Measurements from ENCODE around the gene MMP10. TPM values are rescaled to one million over a fixed set of nuclear protein-coding genes. Genes with fewer than 3 reads are reported as not detected.
A peak's percentile ranks its signal among the peaks of the same experiment; 100 is the strongest.

Gene MMP10
- polyA plus RNA-seq, 1 of the 3 experiments (the other 2 are of a cell fraction), result 1.4 TPM

DNA sequence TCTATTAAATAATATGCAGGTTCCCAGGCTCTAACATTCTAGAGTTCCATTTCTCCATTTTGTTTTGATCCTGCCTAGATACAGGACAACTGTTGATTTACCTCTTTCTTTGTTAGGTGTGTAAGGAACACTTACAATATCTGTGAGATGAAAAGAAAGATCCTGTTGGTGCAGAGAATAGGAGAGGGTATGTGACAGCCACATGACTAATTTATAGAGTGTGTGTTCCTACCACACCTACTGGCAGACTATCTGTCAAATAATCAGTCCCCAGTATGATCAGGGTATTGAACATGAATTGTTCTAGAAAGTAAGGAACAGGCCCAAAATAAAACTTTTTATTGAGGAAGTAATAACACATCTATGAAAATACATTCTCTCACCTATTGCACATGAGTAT lies 10.2 kb downstream of the MMP10 start:
- H4K20me1 ChIP-seq (ENCODE audit: insufficient read depth), result no peaks in the 10 kb centered on the region
- H3K9ac ChIP-seq, result no peak overlapping the region
- no peak for TF ChIP-seq FOXM1 (IDR thresholded peaks at IDR 0.05; ENCODE audit: low read depth)
- no peak for TF ChIP-seq FOSL2 (IDR thresholded peaks at IDR 0.05; ENCODE audit: borderline replicate concordance, low read depth)
- TF ChIP-seq TAF1 (IDR thresholded peaks at IDR 0.05; ENCODE audit: borderline replicate concordance, low read depth, low read length), result no peak
- no peak for TF ChIP-seq FOXJ3 (CRISPR knock-in tag; IDR thresholded peaks at IDR 0.05)
- TF ChIP-seq GABPA (IDR thresholded peaks at IDR 0.05; ENCODE audit: low read depth), result no peak
- no peaks in the 10 kb centered on the region for H3K36me3 ChIP-seq (replicated peaks in 1 of 2; ENCODE audit: control insufficient read depth in 1 of 2, insufficient read depth in 2 of 2, low read length in 1 of 2)
- H3K9me3 ChIP-seq, result no peaks in the 10 kb centered on the region
- H3K4me1 ChIP-seq (ENCODE audit: control insufficient read depth in 1 of 2, insufficient read depth in 2 of 2, low read depth in 1 of 2, low read length in 1 of 2), result no peaks in the 10 kb centered on the region
- no peaks in the 10 kb centered on the region for H3K27me3 ChIP-seq (ENCODE audit: insufficient read depth)
- H3K9me2 ChIP-seq, result no peaks in the 10 kb centered on the region
- H2AFZ ChIP-seq (ENCODE audit: low read depth), result no peak overlapping the region
- H3K27ac ChIP-seq (ENCODE audit: low read depth in 2 of 2, low read length in 1 of 2), result no peak overlapping the region
- DNase-seq, result no peak
- no peak overlapping the region for H3K4me3 ChIP-seq (ENCODE audit: low read depth in 2 of 2, low read length in 1 of 2)
- no peaks in the 10 kb centered on the region for H3F3A ChIP-seq (replicated peaks; ENCODE audit: insufficient read depth)
- H3K4me2 ChIP-seq, result no peak overlapping the region
- no peaks in the 10 kb centered on the region for H3K79me2 ChIP-seq (ENCODE audit: insufficient read depth)
- ChIA-PET CTCF (no interaction called here), POLR2A (no interaction called here)

DNA sequence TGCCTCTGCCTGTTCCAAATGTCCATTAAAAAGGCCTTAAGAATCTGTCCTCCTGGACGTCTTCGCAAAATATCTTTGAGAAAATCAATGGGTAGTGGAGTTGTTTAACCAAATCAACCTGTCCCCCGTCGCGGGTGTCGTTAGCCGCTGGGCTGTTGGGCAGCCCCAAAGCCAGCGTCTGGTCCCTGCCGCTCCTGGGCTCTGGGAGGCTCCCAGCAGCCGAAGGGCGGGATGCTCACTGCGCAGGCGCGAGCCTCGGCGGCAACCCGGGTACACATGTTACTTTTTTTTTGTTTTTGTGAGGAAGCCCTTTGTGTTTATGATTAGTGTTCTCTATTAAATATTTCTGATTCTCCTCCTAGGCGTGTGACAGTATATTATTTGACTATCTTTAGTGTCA lies 12.6 kb downstream of the MMP10 start:
- H3K4me1 ChIP-seq (ENCODE audit: control insufficient read depth in 1 of 2, insufficient read depth in 2 of 2, low read depth in 1 of 2, low read length in 1 of 2), result peaks cover 0 to 8% of the 10 kb centered on the region in 2 experiments; a peak in 1 of 4 replicates
- H2AFZ ChIP-seq (ENCODE audit: low read depth), result no peak overlapping the region
- ChIA-PET POLR2A (no interaction called here), CTCF (no interaction called here)
- no peak overlapping the region for H3K4me2 ChIP-seq
- H3K79me2 ChIP-seq (ENCODE audit: insufficient read depth), result no peaks in the 10 kb centered on the region
- H3F3A ChIP-seq (replicated peaks; ENCODE audit: insufficient read depth), result peaks cover 3% of the 10 kb centered on the region
- no peaks in the 10 kb centered on the region for H3K27me3 ChIP-seq (ENCODE audit: insufficient read depth)
- H3K27ac ChIP-seq (ENCODE audit: low read depth in 2 of 2, low read length in 1 of 2), result no peak overlapping the region
- no peak overlapping the region for H3K4me3 ChIP-seq (ENCODE audit: low read depth in 2 of 2, low read length in 1 of 2)
- H3K9me3 ChIP-seq, result no peaks in the 10 kb centered on the region
- no peaks in the 10 kb centered on the region for H3K36me3 ChIP-seq (replicated peaks in 1 of 2; ENCODE audit: control insufficient read depth in 1 of 2, insufficient read depth in 2 of 2, low read length in 1 of 2)
- no peak overlapping the region for H3K9ac ChIP-seq
- peak; percentile 54 for DNase-seq
- no peaks in the 10 kb centered on the region for H3K9me2 ChIP-seq
- no peaks in the 10 kb centered on the region for H4K20me1 ChIP-seq (ENCODE audit: insufficient read depth)
- 32% methylated on average over 18 of the region's 18 CpGs for WGBS (ENCODE audit: low lambda C conversion rate)
- TF ChIP-seq NRF1 (IDR thresholded peaks at IDR 0.05; ENCODE audit: low read depth, low read length), result peak; percentile 58
- TF ChIP-seq REST (IDR thresholded peaks at IDR 0.05; ENCODE audit: low read depth, low read length), result no peak

GRCh38 chr11:102763440-102763839 lies 17.0 kb downstream of the MMP10 start:
- H3K79me2 ChIP-seq (ENCODE audit: insufficient read depth), result no peaks in the 10 kb centered on the region
- no peak overlapping the region for H3K9ac ChIP-seq
- 14% methylated on average over 2 of the region's 2 CpGs for WGBS (ENCODE audit: low lambda C conversion rate)
- H4K20me1 ChIP-seq (ENCODE audit: insufficient read depth), result no peaks in the 10 kb centered on the region
- TF ChIP-seq MEF2A (IDR thresholded peaks at IDR 0.05; ENCODE audit: borderline replicate concordance, low read depth), result no peak
- no peak for TF ChIP-seq NFIC (IDR thresholded peaks at IDR 0.05; ENCODE audit: borderline replicate concordance)
- TF ChIP-seq FOSL2 (IDR thresholded peaks at IDR 0.05; ENCODE audit: borderline replicate concordance, low read depth), result peak; percentile 4; the same call in 1 of the 2 replicates
- ChIA-PET POLR2A (no interaction called here), CTCF (no interaction called here)
- H3K36me3 ChIP-seq (replicated peaks in 1 of 2; ENCODE audit: control insufficient read depth in 1 of 2, insufficient read depth in 2 of 2, low read length in 1 of 2), result no peaks in the 10 kb centered on the region
- no peak overlapping the region for H2AFZ ChIP-seq (ENCODE audit: low read depth)
- H3K27ac ChIP-seq (ENCODE audit: low read depth in 2 of 2, low read length in 1 of 2), result no peak overlapping the region; a peak in 1 of 4 replicates
- H3F3A ChIP-seq (replicated peaks; ENCODE audit: insufficient read depth), result peaks cover 32% of the 10 kb centered on the region
- no peak overlapping the region for H3K4me2 ChIP-seq
- H3K9me2 ChIP-seq, result no peaks in the 10 kb centered on the region
- H3K9me3 ChIP-seq, result no peaks in the 10 kb centered on the region
- DNase-seq, result no peak
- H3K4me1 ChIP-seq (ENCODE audit: control insufficient read depth in 1 of 2, insufficient read depth in 2 of 2, low read depth in 1 of 2, low read length in 1 of 2), result peaks cover 0 to 37% of the 10 kb centered on the region in 2 experiments; a peak in 2 of 4 replicates
- no peaks in the 10 kb centered on the region for H3K27me3 ChIP-seq (ENCODE audit: insufficient read depth)
- no peak overlapping the region for H3K4me3 ChIP-seq (ENCODE audit: low read depth in 2 of 2, low read length in 1 of 2)

All from SK-N-SH (cell line).